Endodermal cell (in vitro differentiated cells): ENCODE results near the gene AXDND1. TPM values are rescaled to one million over a fixed set of nuclear protein-coding genes. Genes with fewer than 3 reads are reported as not detected.

Experiments
- DNase-seq: peaks from one replicate; pipeline ENCODE4 v3.0.0-alpha.2; 2017
- H3K27ac ChIP-seq: 2 replicates; pipeline ENCODE4 v1.5.1; 2013; ENCODE audit warnings: mild to moderate bottlenecking, low read depth, low read length, moderate library complexity
- H3K27me3 ChIP-seq: 2 replicates; pipeline ENCODE4 v1.6.1; 2013; ENCODE audit warnings: mild to moderate bottlenecking, low read length, moderate library complexity; ENCODE audit not compliant: insufficient read depth, control insufficient read depth, poor library complexity, severe bottlenecking
- H3K36me3 ChIP-seq: 2 replicates; pipeline ENCODE4 v1.7.0; 2013; ENCODE audit warnings: mild to moderate bottlenecking, low read length, moderate library complexity; ENCODE audit not compliant: control insufficient read depth, insufficient read depth
- H3K4me1 ChIP-seq: one replicate; pipeline ENCODE4 v1.7.0; 2013; ENCODE audit warnings: low read length; ENCODE audit not compliant: control insufficient read depth, insufficient read depth
- H3K4me3 ChIP-seq: 2 replicates; pipeline ENCODE4 v1.5.1; 2013; ENCODE audit warnings: mild to moderate bottlenecking, low read length, moderate library complexity
- H3K9ac ChIP-seq: 2 replicates; pipeline ENCODE4 v1.6.1; 2013; ENCODE audit warnings: mild to moderate bottlenecking, low read length, moderate library complexity; ENCODE audit not compliant: poor library complexity, severe bottlenecking; ENCODE audit errors: extremely low read depth
- H3K9me3 ChIP-seq: 2 replicates; pipeline ENCODE4 v1.6.1; 2013; ENCODE audit warnings: mild to moderate bottlenecking, low read length, moderate library complexity; ENCODE audit not compliant: control insufficient read depth
- H3K27ac Mint-ChIP-seq: 2 replicates; pipeline ENCODE4 v1.8.0; 2020; ENCODE audit warnings: mixed read lengths
- H3K27me3 Mint-ChIP-seq: 2 replicates; pipeline ENCODE4 v1.8.0; 2021; ENCODE audit warnings: mild to moderate bottlenecking, mixed read lengths; ENCODE audit not compliant: insufficient read depth
- H3K36me3 Mint-ChIP-seq: 2 replicates; pipeline ENCODE4 v1.8.0; 2020; ENCODE audit warnings: low read depth, mixed read lengths
- H3K4me1 Mint-ChIP-seq: 2 replicates; pipeline ENCODE4 v1.8.0; 2020; ENCODE audit warnings: mixed read lengths
- H3K4me3 Mint-ChIP-seq: 2 replicates; pipeline ENCODE4 v1.8.0; 2020; ENCODE audit warnings: mild to moderate bottlenecking, moderate library complexity, mixed read lengths
- H3K9me3 Mint-ChIP-seq: 2 replicates; pipeline ENCODE4 v1.8.0; 2020; ENCODE audit warnings: mild to moderate bottlenecking, mixed read lengths
- WGBS, 2 experiments: methylation state at CpG; one replicate each; pipeline versions ENCODE4 v1.1.5 to v1.1.7; 2013; ENCODE audit warnings: missing lambda C conversion rate in 2 of 2, mixed read lengths in 1 of 2; ENCODE audit not compliant: insufficient coverage in 1 of 2, insufficient read length in 1 of 2; 5-methylcytosine and 5-hydroxymethylcytosine counted together
- total RNA-seq, 2 donors: library from RNA; stranded (reverse); fragmentation: NEBNext Ultra II Directional in 1 of 2; extraction: Animal tissue kit (Norgen Biotek cat#: 25700) in 1 of 2; gene quantifications; 2 replicates in 1 of 2; 3 replicates in 1 of 2; pipeline ENCODE4 v1.2.1, GENCODE V29; 2021
- TF ChIP-seq, protein P1 (sequence below): fragments of 200-600 bp; sonication (generic); conservative IDR thresholded peaks from 2 replicates; pipeline ENCODE4 v1.5.0; 2021; ENCODE audit warnings: antibody characterized with exemption, mild to moderate bottlenecking

The AXDND1 gene
- total RNA-seq, 2 donors from 2014 or later: 0.69 to 1.3 TPM

GRCh38 chr1:179591253-179591591 lies 225.5 kb downstream of the AXDND1 start:
- Histone ChIP-seq H3K9ac (no peak overlapping the region), H3K9me3 (no peaks in the 10 kb centered on the region), H3K36me3 (no peaks in the 10 kb centered on the region), H3K27ac (no peak overlapping the region), H3K4me3 (no peak overlapping the region), H3K27me3 (peaks cover 13% of the 10 kb centered on the region), H3K4me1 (no peaks in the 10 kb centered on the region)
- Mint-ChIP-seq H3K27me3 (peaks cover 84% of the 10 kb centered on the region), H3K4me3 (no peak overlapping the region), H3K36me3 (no peaks in the 10 kb centered on the region), H3K4me1 (no peaks in the 10 kb centered on the region), H3K9me3 (no peaks in the 10 kb centered on the region), H3K27ac (no peak overlapping the region)
- TF ChIP-seq, protein P1, sequence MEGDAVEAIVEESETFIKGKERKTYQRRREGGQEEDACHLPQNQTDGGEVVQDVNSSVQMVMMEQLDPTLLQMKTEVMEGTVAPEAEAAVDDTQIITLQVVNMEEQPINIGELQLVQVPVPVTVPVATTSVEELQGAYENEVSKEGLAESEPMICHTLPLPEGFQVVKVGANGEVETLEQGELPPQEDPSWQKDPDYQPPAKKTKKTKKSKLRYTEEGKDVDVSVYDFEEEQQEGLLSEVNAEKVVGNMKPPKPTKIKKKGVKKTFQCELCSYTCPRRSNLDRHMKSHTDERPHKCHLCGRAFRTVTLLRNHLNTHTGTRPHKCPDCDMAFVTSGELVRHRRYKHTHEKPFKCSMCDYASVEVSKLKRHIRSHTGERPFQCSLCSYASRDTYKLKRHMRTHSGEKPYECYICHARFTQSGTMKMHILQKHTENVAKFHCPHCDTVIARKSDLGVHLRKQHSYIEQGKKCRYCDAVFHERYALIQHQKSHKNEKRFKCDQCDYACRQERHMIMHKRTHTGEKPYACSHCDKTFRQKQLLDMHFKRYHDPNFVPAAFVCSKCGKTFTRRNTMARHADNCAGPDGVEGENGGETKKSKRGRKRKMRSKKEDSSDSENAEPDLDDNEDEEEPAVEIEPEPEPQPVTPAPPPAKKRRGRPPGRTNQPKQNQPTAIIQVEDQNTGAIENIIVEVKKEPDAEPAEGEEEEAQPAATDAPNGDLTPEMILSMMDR: no peak
- WGBS, 2 experiments: 94 to 97% methylated on average over 5 to 7 of the region's 7 CpGs
- DNase-seq: no peak

DNA sequence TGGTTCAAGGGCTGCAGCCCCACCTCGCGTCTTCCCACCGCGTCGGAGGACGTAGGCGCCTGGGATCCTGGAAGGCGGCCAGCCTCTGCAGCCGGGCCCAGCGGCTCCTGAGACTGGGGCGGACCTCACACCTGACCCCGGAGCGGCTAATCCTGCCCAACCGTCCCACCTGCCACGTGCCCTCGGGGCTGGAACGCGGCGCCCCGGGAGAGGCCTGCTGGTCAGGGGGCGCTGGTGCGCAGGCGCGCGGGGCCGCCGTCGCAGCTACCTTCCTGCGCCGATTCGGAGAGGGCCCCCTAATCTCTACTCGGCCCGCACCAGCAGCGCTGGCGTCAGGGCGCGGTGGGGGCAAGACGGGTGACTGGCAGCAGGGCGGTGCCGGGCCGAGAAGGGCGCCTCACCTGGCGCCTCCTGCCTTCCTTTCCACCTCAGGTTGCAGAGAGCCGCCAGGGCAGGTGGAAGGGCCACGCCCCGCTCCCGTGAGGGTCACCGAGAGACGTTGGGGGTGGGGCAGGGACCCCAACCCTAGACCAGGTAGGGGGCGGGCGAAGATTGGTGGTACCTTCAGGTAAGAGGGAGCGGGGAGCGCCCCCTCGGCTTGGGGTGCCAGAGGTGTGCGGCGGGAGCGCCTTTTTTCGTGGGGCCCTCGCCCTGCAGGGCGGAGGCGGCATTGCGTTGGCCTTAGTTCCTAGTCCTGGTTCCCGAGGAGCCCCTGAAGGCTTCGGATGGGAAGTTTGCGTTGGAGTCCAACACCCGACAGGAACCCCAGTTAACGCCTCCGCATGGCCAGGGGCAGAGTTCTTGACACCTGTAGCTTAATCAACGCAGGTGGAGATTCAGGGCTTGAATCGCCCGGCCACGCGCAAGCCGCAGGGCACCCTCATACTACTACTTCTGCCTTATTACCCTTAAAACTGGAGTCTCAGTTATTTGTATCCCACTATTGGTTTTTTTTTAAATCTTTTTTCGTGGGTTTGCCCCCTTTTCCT lies 226.1 kb downstream of the AXDND1 start, which contains the start of gene TDRD5:
Gene TDRD5 (plus strand): TSS at position 241 of the 989 bp plus-strand sequence. CDS start 784 bp downstream, outside the sequence.
- H3K27me3 Mint-ChIP-seq: peaks cover 85% of the 10 kb centered on the region
- H3K4me1 Mint-ChIP-seq: no peaks in the 10 kb centered on the region
- peak; percentile 83 for DNase-seq

GRCh38 chr1:179598631-179599030 lies 232.9 kb downstream of the AXDND1 start:
- H3K4me1 Mint-ChIP-seq: no peaks in the 10 kb centered on the region
- peaks cover 4% of the 10 kb centered on the region for H3K27me3 ChIP-seq
- H3K27ac Mint-ChIP-seq: no peak overlapping the region
- H3K9me3 ChIP-seq: no peaks in the 10 kb centered on the region
- TF ChIP-seq, protein P1: no peak
- H3K36me3 Mint-ChIP-seq: no peaks in the 10 kb centered on the region
- no peak overlapping the region for H3K4me3 ChIP-seq
- no peak for DNase-seq
- H3K9me3 Mint-ChIP-seq: peaks cover 12% of the 10 kb centered on the region
- no peak overlapping the region for H3K4me3 Mint-ChIP-seq
- no peaks in the 10 kb centered on the region for H3K36me3 ChIP-seq
- no peak overlapping the region for H3K27ac ChIP-seq
- H3K27me3 Mint-ChIP-seq: peaks cover 26% of the 10 kb centered on the region
- H3K9ac ChIP-seq: no peak overlapping the region
- WGBS, 2 experiments: 86% methylated on average over 1 of the region's 1 CpG; no CpG with 5 or more reads in 1 of the 2 experiments
- H3K4me1 ChIP-seq: no peaks in the 10 kb centered on the region

More for the DNA sequence above, 226.1 kb downstream of the AXDND1 start, which contains the start of gene TDRD5:
- H3K9me3 Mint-ChIP-seq: no peaks in the 10 kb centered on the region
- no peaks in the 10 kb centered on the region for H3K36me3 Mint-ChIP-seq
- Histone ChIP-seq H3K4me3 (no peak within 1 kb of the TSS), H3K4me1 (no peaks in the 10 kb centered on the region), H3K27ac (no peak within 1 kb of the TSS), H3K9me3 (no peaks in the 10 kb centered on the region), H3K36me3 (no peaks in the 10 kb centered on the region), H3K9ac (no peak within 1 kb of the TSS), H3K27me3 (peaks cover 13% of the 10 kb centered on the region)
- TF ChIP-seq, protein P1: peak; percentile 58
- no peak within 1 kb of the TSS for H3K27ac Mint-ChIP-seq
- no peak within 1 kb of the TSS for H3K4me3 Mint-ChIP-seq
- whole genome bisulfite sequencing, 2 experiments: 94 to 97% methylated on average over 16 to 75 of the region's 75 CpGs
